Measurements from ENCODE around the gene SKOR1. TPM values are rescaled to one million over a fixed set of nuclear protein-coding genes. Genes with fewer than 3 reads are reported as not detected.

The SKOR1 gene
- total RNA-seq, 2 experiments from 2014 or later, result 1.0 to 1.5 TPM

GRCh38 chr15:67809866-67810265 lies 15.4 kb upstream of the SKOR1 start:
- H3K4me1 ChIP-seq (ENCODE audit: insufficient read depth, low read length, poor library complexity, severe bottlenecking), result peaks cover 21% of the 10 kb centered on the region
- no TSS peak for BruUV-seq (replicated peaks)
- no peak for DNase-seq (ENCODE audit: low spot score)
- intact Hi-C loops (cut with micrococcal nuclease; ENCODE audit: unreplicated experiment), result no loop called here
- ChIA-PET POLR2A (interaction anchor here (0.6 to 1.0 kb wide), 2 partner anchors 10 to 21 kb away, joined by 3 to 4 read pairs; no protein-coding TSS in a partner anchor), CTCF (ENCODE audit: unreplicated experiment) (no interaction called here)
- no peak overlapping the region for H3K4me3 ChIP-seq (ENCODE audit: low read depth, low read length, poor library complexity, severe bottlenecking)
- H2AFZ ChIP-seq (ENCODE audit: low read length), result no peak overlapping the region
- H3K4me2 ChIP-seq (ENCODE audit: low read length), result no peak overlapping the region
- TF ChIP-seq, protein P1, sequence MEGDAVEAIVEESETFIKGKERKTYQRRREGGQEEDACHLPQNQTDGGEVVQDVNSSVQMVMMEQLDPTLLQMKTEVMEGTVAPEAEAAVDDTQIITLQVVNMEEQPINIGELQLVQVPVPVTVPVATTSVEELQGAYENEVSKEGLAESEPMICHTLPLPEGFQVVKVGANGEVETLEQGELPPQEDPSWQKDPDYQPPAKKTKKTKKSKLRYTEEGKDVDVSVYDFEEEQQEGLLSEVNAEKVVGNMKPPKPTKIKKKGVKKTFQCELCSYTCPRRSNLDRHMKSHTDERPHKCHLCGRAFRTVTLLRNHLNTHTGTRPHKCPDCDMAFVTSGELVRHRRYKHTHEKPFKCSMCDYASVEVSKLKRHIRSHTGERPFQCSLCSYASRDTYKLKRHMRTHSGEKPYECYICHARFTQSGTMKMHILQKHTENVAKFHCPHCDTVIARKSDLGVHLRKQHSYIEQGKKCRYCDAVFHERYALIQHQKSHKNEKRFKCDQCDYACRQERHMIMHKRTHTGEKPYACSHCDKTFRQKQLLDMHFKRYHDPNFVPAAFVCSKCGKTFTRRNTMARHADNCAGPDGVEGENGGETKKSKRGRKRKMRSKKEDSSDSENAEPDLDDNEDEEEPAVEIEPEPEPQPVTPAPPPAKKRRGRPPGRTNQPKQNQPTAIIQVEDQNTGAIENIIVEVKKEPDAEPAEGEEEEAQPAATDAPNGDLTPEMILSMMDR (conservative IDR thresholded peaks at IDR 0.05; ENCODE audit: low read length), result no peak
- TF ChIP-seq EZH2phosphoT487 (IDR thresholded peaks at IDR 0.05; ENCODE audit: borderline replicate concordance, low read depth, low read length), result no peak
- no peaks in the 10 kb centered on the region for H3K9me2 ChIP-seq (ENCODE audit: insufficient read depth, low read length)
- no peaks in the 10 kb centered on the region for H3K36me3 ChIP-seq (ENCODE audit: insufficient read depth, low read length)
- H3K9me3 ChIP-seq (ENCODE audit: low read length), result no peaks in the 10 kb centered on the region
- H3K79me2 ChIP-seq (ENCODE audit: insufficient read depth, low read depth, low read length), result no peaks in the 10 kb centered on the region
- no peaks in the 10 kb centered on the region for H4K20me1 ChIP-seq (ENCODE audit: insufficient read depth, low read length)
- no peak overlapping the region for H3K27ac ChIP-seq (ENCODE audit: low read depth, low read length, poor library complexity, severe bottlenecking)

GRCh38 chr15:67812241-67812644 lies 13.1 kb upstream of the SKOR1 start:
- no peak overlapping the region for H3K4me3 ChIP-seq (ENCODE audit: low read depth, low read length, poor library complexity, severe bottlenecking)
- H3K4me1 ChIP-seq (ENCODE audit: insufficient read depth, low read length, poor library complexity, severe bottlenecking), result peaks cover 5% of the 10 kb centered on the region
- intact Hi-C loops (cut with micrococcal nuclease; ENCODE audit: unreplicated experiment), result no loop called here
- H3K79me2 ChIP-seq (ENCODE audit: insufficient read depth, low read depth, low read length), result no peaks in the 10 kb centered on the region
- ChIA-PET POLR2A (no interaction called here), CTCF (ENCODE audit: unreplicated experiment) (no interaction called here)
- no TSS peak for BruUV-seq (replicated peaks)
- H4K20me1 ChIP-seq (ENCODE audit: insufficient read depth, low read length), result no peaks in the 10 kb centered on the region
- no peak overlapping the region for H3K27ac ChIP-seq (ENCODE audit: low read depth, low read length, poor library complexity, severe bottlenecking)
- DNase-seq (ENCODE audit: low spot score), result no peak
- H3K4me2 ChIP-seq (ENCODE audit: low read length), result no peak overlapping the region
- no peaks in the 10 kb centered on the region; the same call in 1 of the 2 replicates for H3K36me3 ChIP-seq (ENCODE audit: insufficient read depth, low read length)
- TF ChIP-seq, protein P1 (conservative IDR thresholded peaks at IDR 0.05; ENCODE audit: low read length), result no peak
- TF ChIP-seq EZH2phosphoT487 (IDR thresholded peaks at IDR 0.05; ENCODE audit: borderline replicate concordance, low read depth, low read length), result no peak
- H3K9me2 ChIP-seq (ENCODE audit: insufficient read depth, low read length), result no peaks in the 10 kb centered on the region
- no peak overlapping the region for H2AFZ ChIP-seq (ENCODE audit: low read length)
- H3K9me3 ChIP-seq (ENCODE audit: low read length), result no peaks in the 10 kb centered on the region

- DNase-seq (ENCODE audit: low spot score), result no peak
- no peaks in the 10 kb centered on the region for H3K9me2 ChIP-seq (ENCODE audit: insufficient read depth, low read length)
- intact Hi-C loops (cut with micrococcal nuclease; ENCODE audit: unreplicated experiment), result no loop called here
- H3K4me2 ChIP-seq (ENCODE audit: low read length), result no peak overlapping the region
- no peaks in the 10 kb centered on the region for H3K79me2 ChIP-seq (ENCODE audit: insufficient read depth, low read depth, low read length)
- H3K4me1 ChIP-seq (ENCODE audit: insufficient read depth, low read length, poor library complexity, severe bottlenecking), result peaks cover 5% of the 10 kb centered on the region
- H3K27ac ChIP-seq (ENCODE audit: low read depth, low read length, poor library complexity, severe bottlenecking), result no peak overlapping the region
- POLR2A ChIA-PET, result no interaction called here
- TF ChIP-seq, protein P1 (conservative IDR thresholded peaks at IDR 0.05; ENCODE audit: low read length), result no peak
- no peak for TF ChIP-seq EZH2phosphoT487 (IDR thresholded peaks at IDR 0.05; ENCODE audit: borderline replicate concordance, low read depth, low read length)
- H3K4me3 ChIP-seq (ENCODE audit: low read depth, low read length, poor library complexity, severe bottlenecking), result no peak overlapping the region
- no peak overlapping the region for H2AFZ ChIP-seq (ENCODE audit: low read length)
- no peaks in the 10 kb centered on the region for H3K9me3 ChIP-seq (ENCODE audit: low read length)
- CTCF ChIA-PET (ENCODE audit: unreplicated experiment), result no interaction called here
- no TSS peak for BruUV-seq (replicated peaks)
- H4K20me1 ChIP-seq (ENCODE audit: insufficient read depth, low read length), result no peaks in the 10 kb centered on the region
- no peaks in the 10 kb centered on the region; the same call in 1 of the 2 replicates for H3K36me3 ChIP-seq (ENCODE audit: insufficient read depth, low read length)
Observed at GRCh38 chr15:67813104-67813634, 12.1 kb upstream of the SKOR1 start.

Measured in OCI-LY7 (cell line).